H1 (cell line): ENCODE data around the gene TBC1D3B. TPM values are rescaled to one million over a fixed set of nuclear protein-coding genes. Genes with fewer than 3 reads are reported as not detected.

Experiments used
- CTCF ChIA-PET: fragments of 300-600 bp; sonication (Branson Sonifier 250); formaldehyde crosslinking; loops from one replicate; lab custom pipeline; 2021; ENCODE audit not compliant: partially characterized antibody; lab: Charles Lee
- POLR2A ChIA-PET: fragments of 300-600 bp; sonication (Branson Sonifier 250); formaldehyde crosslinking; loops from one replicate; lab custom pipeline; 2021; ENCODE audit warnings: inconsistent platforms; ENCODE audit not compliant: partially characterized antibody; lab: Charles Lee
- DNase-seq, 2 experiments: peaks; one replicate each; pipeline versions ENCODE4 v3.0.0 to v3.0.0-alpha.2; 2010 to 2022; ENCODE audit warnings: low spot score in 2 of 2, low read depth in 1 of 2, mixed read lengths in 1 of 2
- FAIRE-seq: peaks from 2 replicates; lab custom pipeline; 2011; peaks lifted over from hg19 to GRCh38; lab: Jason Lieb, UNC
- H2AFZ ChIP-seq: 2 replicates; pipeline ENCODE4 v1.8.1; 2012; ENCODE audit warnings: low read length, inconsistent platforms
- H2AK5ac ChIP-seq: 2 replicates; pipeline ENCODE4 v1.6.1; 2013; ENCODE audit warnings: low read depth, low read length
- H2BK120ac ChIP-seq: replicated peaks from 2 replicates; pipeline ENCODE3; 2013; ENCODE audit warnings: low read depth, low read length, inconsistent platforms
- H2BK12ac ChIP-seq: 2 replicates; pipeline ENCODE4 v1.6.1; 2013; ENCODE audit warnings: low read depth, low read length
- H2BK15ac ChIP-seq: 2 replicates; pipeline ENCODE4 v1.6.1; 2013; ENCODE audit warnings: low read length
- H2BK20ac ChIP-seq: 2 replicates; pipeline ENCODE4 v1.6.1; 2013; ENCODE audit warnings: low read length
- H2BK5ac ChIP-seq: 2 replicates; pipeline ENCODE4 v1.6.1; 2013; ENCODE audit warnings: low read depth, low read length
- H3K14ac ChIP-seq: 2 replicates; pipeline ENCODE4 v1.6.1; 2013; ENCODE audit warnings: inconsistent platforms; ENCODE audit not compliant: insufficient read length
- H3K18ac ChIP-seq: 2 replicates; pipeline ENCODE4 v1.6.1; 2013; ENCODE audit warnings: low read length; ENCODE audit errors: extremely low read depth
- H3K23ac ChIP-seq: 2 replicates; pipeline ENCODE4 v1.6.1; 2013; ENCODE audit warnings: inconsistent platforms; ENCODE audit not compliant: insufficient read length
- H3K23me2 ChIP-seq: 2 replicates; pipeline ENCODE4 v1.6.1; 2013; ENCODE audit warnings: low read depth, low read length
- H3K27ac ChIP-seq: 2 replicates; pipeline ENCODE4 v1.6.1; 2011; ENCODE audit warnings: low read depth, low read length, inconsistent platforms
- H3K27me3 ChIP-seq, 4 experiments: replicated peaks in 1 of 4; 1 replicate in 1 of 4; 2 replicates in 3 of 4; pipeline versions ENCODE4 v1.6.1 to v1.8.1; 2011 to 2013; ENCODE audit warnings: low read length in 3 of 4, mild to moderate bottlenecking in 3 of 4, inconsistent platforms in 2 of 4, mixed read lengths in 2 of 4, moderate library complexity in 1 of 4; ENCODE audit not compliant: control insufficient read depth in 3 of 4, insufficient read depth in 3 of 4; ENCODE audit errors: extremely low read depth in 1 of 4
- H3K36me3 ChIP-seq, 4 experiments: 2 replicates each; pipeline versions ENCODE4 v1.6.1 to v1.8.1; 2011 to 2013; ENCODE audit warnings: mild to moderate bottlenecking in 4 of 4, low read length in 3 of 4, moderate library complexity in 2 of 4, control low read depth in 1 of 4, inconsistent platforms in 1 of 4; ENCODE audit not compliant: insufficient read depth in 4 of 4, control insufficient read depth in 2 of 4
- H3K4ac ChIP-seq: replicated peaks from 2 replicates; pipeline ENCODE3; 2013; ENCODE audit warnings: low read length, low read depth, mixed read lengths, inconsistent platforms; ENCODE audit not compliant: insufficient read length
- H3K4me1 ChIP-seq, 4 experiments: replicated peaks in 1 of 4; 1 replicate in 1 of 4; 2 replicates in 3 of 4; pipeline versions ENCODE4 v1.6.1 to v1.8.1; 2011 to 2013; ENCODE audit warnings: low read length in 3 of 4, inconsistent platforms in 2 of 4, mixed read lengths in 1 of 4; ENCODE audit not compliant: insufficient read depth in 4 of 4, control insufficient read depth in 3 of 4
- H3K4me2 ChIP-seq, 2 experiments: 2 replicates each; pipeline versions ENCODE4 v1.6.1 to v1.8.1; 2011 to 2013; ENCODE audit warnings: low read depth in 2 of 2, low read length in 2 of 2, control low read depth in 1 of 2, inconsistent platforms in 1 of 2, mild to moderate bottlenecking in 1 of 2; ENCODE audit not compliant: insufficient read depth in 1 of 2
- H3K4me3 ChIP-seq, 4 experiments: fragments of 200-600, 300-600 bp in 1 of 4; sonication (generic), shearing (Covaris generic), sonication (Bioruptor Twin) in 1 of 4; 2 replicates each; pipeline versions ENCODE4 v1.5.1 to v1.8.1; 2011 to 2016; ENCODE audit warnings: low read length in 4 of 4, low read depth in 3 of 4, control low read depth in 2 of 4, inconsistent platforms in 2 of 4, mild to moderate bottlenecking in 2 of 4, mixed read lengths in 1 of 4, moderate library complexity in 1 of 4; ENCODE audit not compliant: insufficient read depth in 2 of 4; ENCODE audit errors: extremely low read depth in 1 of 4
- H3K56ac ChIP-seq: replicated peaks from 2 replicates; pipeline ENCODE3; 2013; ENCODE audit warnings: low read depth, mild to moderate bottlenecking, mixed read lengths, low read length, inconsistent platforms; ENCODE audit not compliant: insufficient read length
- H3K79me1 ChIP-seq: 2 replicates; pipeline ENCODE4 v1.6.1; 2013; ENCODE audit warnings: low read depth, low read length, control low read depth
- H3K79me2 ChIP-seq, 2 experiments: 2 replicates each; pipeline versions ENCODE4 v1.6.1 to v1.8.1; 2012 to 2013; ENCODE audit warnings: low read length in 2 of 2, mild to moderate bottlenecking in 2 of 2, inconsistent platforms in 1 of 2; ENCODE audit not compliant: insufficient read depth in 2 of 2, control insufficient read depth in 1 of 2
- H3K9ac ChIP-seq, 4 experiments: replicated peaks in 1 of 4; 1 replicate in 1 of 4; 2 replicates in 3 of 4; pipeline versions ENCODE4 v1.6.1 to v1.8.1; 2011 to 2013; ENCODE audit warnings: low read depth in 3 of 4, low read length in 3 of 4, control low read depth in 2 of 4, mild to moderate bottlenecking in 2 of 4, moderate library complexity in 2 of 4, inconsistent platforms in 1 of 4; ENCODE audit errors: extremely low read depth in 1 of 4
- H3K9me3 ChIP-seq, 2 experiments: 2 replicates each; pipeline versions ENCODE4 v1.6.1 to v1.8.1; 2012 to 2013; ENCODE audit warnings: mild to moderate bottlenecking in 2 of 2, moderate library complexity in 2 of 2, control low read depth in 1 of 2, inconsistent platforms in 1 of 2, low read depth in 1 of 2, low read length in 1 of 2, mixed read lengths in 1 of 2; ENCODE audit not compliant: insufficient read depth in 2 of 2
- H4K20me1 ChIP-seq, 2 experiments: replicated peaks in 1 of 2; 2 replicates each; pipeline versions ENCODE3 to v1.8.1; 2011 to 2013; ENCODE audit warnings: inconsistent platforms in 2 of 2, low read length in 2 of 2, mild to moderate bottlenecking in 1 of 2; ENCODE audit not compliant: insufficient read depth in 2 of 2, control insufficient read depth in 1 of 2
- H4K5ac ChIP-seq: 2 replicates; pipeline ENCODE4 v1.6.1; 2013; ENCODE audit warnings: low read length, low read depth, mixed read lengths, inconsistent platforms; ENCODE audit not compliant: insufficient read length
- H4K8ac ChIP-seq: 2 replicates; pipeline ENCODE4 v1.8.0; 2013; ENCODE audit warnings: mild to moderate bottlenecking, moderate library complexity, low read length, inconsistent platforms; ENCODE audit not compliant: insufficient read depth; ENCODE audit errors: extremely low read depth
- H4K91ac ChIP-seq: replicated peaks from 2 replicates; pipeline ENCODE3; 2013; ENCODE audit warnings: low read length, mixed read lengths, inconsistent platforms; ENCODE audit not compliant: insufficient read length
- BACH1 ChIP-seq: IDR thresholded peaks from 2 replicates; pipeline ENCODE4 v1.6.1; 2012; ENCODE audit warnings: low read length, improper control_type of control experiment
- BCL11A ChIP-seq, 2 experiments: IDR thresholded peaks; one replicate each; pipeline ENCODE4 v1.6.1; 2011; ENCODE audit warnings: low read depth in 2 of 2, low read length in 2 of 2, mild to moderate bottlenecking in 2 of 2
- E2F6 ChIP-seq: IDR thresholded peaks from 2 replicates; pipeline ENCODE4 v1.6.1; 2012; ENCODE audit warnings: inconsistent platforms
- MAX ChIP-seq: IDR thresholded peaks from 2 replicates; pipeline ENCODE4 v1.6.1; 2012; ENCODE audit warnings: inconsistent platforms
- NRF1 ChIP-seq: IDR thresholded peaks from 2 replicates; pipeline ENCODE4 v1.6.1; 2011; ENCODE audit warnings: mild to moderate bottlenecking, low read depth, low read length, improper control_type of control experiment
- POLR2AphosphoS5 ChIP-seq: IDR thresholded peaks from 2 replicates; pipeline ENCODE4 v1.6.1; 2011; ENCODE audit warnings: low read depth, low read length
- RFX5 ChIP-seq: IDR thresholded peaks from 2 replicates; pipeline ENCODE4 v1.6.1; 2011; ENCODE audit warnings: low read depth, low read length, improper control_type of control experiment, borderline replicate concordance
- SAP30 ChIP-seq: fragments of 300-600 bp; sonication (generic); IDR thresholded peaks from 2 replicates; pipeline ENCODE4 v1.7.1; 2012; ENCODE audit warnings: low read length, moderate library complexity, mild to moderate bottlenecking, inconsistent platforms; ENCODE audit not compliant: insufficient read depth, insufficient replicate concordance
- SIN3A ChIP-seq, 2 experiments: IDR thresholded peaks in 1 of 2; conservative IDR thresholded peaks in 1 of 2; 2 replicates each; pipeline ENCODE4 v1.6.1; 2011 to 2012; ENCODE audit warnings: low read length in 2 of 2, improper control_type of control experiment in 1 of 2, low read depth in 1 of 2, mild to moderate bottlenecking in 1 of 2
- WGBS, 2 experiments: shearing (Covaris generic) in 1 of 2; methylation state at CpG; one replicate each; pipeline versions ENCODE4 v1.1.6 to v1.1.7; 2013 to 2015; ENCODE audit warnings: low lambda C conversion rate in 2 of 2, mixed read lengths in 2 of 2, inconsistent platforms in 1 of 2, low coverage in 1 of 2, missing lambda C conversion rate in 1 of 2; ENCODE audit not compliant: insufficient replicate concordance in 2 of 2, insufficient coverage in 1 of 2, insufficient read length in 1 of 2; ENCODE audit errors: extremely low coverage in 1 of 2, missing lambda C conversion rate in 1 of 2; 5-methylcytosine and 5-hydroxymethylcytosine counted together
- polyA plus RNA-seq, 7 experiments: library from polyadenylated mRNA; depleted of rRNA in 3 of 7; stranded (reverse) in 5 of 7; unstranded in 2 of 7; fragments of >200 nt in 5 of 7; fragments of 200-250 nt in 2 of 7; gene quantifications; 1 replicate in 5 of 7; 2 replicates in 1 of 7; 4 replicates in 1 of 7; pipeline versions ENCODE4 v1.2.1 to v1.2.3, GENCODE V29; 2011 to 2013; ENCODE audit warnings: missing spikeins in 2 of 7, mixed read lengths in 2 of 7
- total RNA-seq: library from RNA; stranded (reverse); fragmentation: NEBNext Ultra II Directional; extraction: Animal tissue kit (Norgen Biotek cat#: 25700); gene quantifications from 2 replicates; pipeline ENCODE4 v1.2.1, GENCODE V29; 2021

Gene TBC1D3B
- total and polyA plus RNA-seq, 2 of the 8 experiments (the other 6 are each of a cell fraction or from before 2014, with no cell fraction given): 0.54 to 6.2 TPM

GRCh38 chr17:36182176-36183000 lies 6.0 kb upstream of the TBC1D3B start:
- H4K20me1 ChIP-seq: peaks cover 0 to 2% of the 10 kb centered on the region in 2 experiments
- peak; percentile 92 for TF ChIP-seq MAX
- TF ChIP-seq SIN3A (conservative IDR thresholded peaks at IDR 0.05 in 1 of 2, IDR thresholded peaks at IDR 0.05 in 1 of 2; ENCODE audit: low read depth in 1 of 2, low read length in 2 of 2): no peak
- no peak for TF ChIP-seq RFX5
- TF ChIP-seq SAP30: no peak
- peak; percentile 78; the same call in 1 of the 2 replicates for TF ChIP-seq E2F6
- TF ChIP-seq POLR2AphosphoS5: no peak
- TF ChIP-seq NRF1: no peak
- TF ChIP-seq BCL11A (IDR thresholded peaks at IDR 0.05; ENCODE audit: low read depth in 2 of 2, low read length in 2 of 2): no peak
- TF ChIP-seq BACH1: no peak

More at GRCh38 chr17:36182176-36183000, 6.0 kb upstream of the TBC1D3B start:
- peak overlapping the region; percentile 61 to 74 for H3K4me2 ChIP-seq
- no peak overlapping the region for H4K5ac ChIP-seq
- no peak overlapping the region for H2BK20ac ChIP-seq
- no peak overlapping the region for H3K56ac ChIP-seq
- peak overlapping the region; percentile 5 for H4K91ac ChIP-seq
- no peak overlapping the region for H2BK120ac ChIP-seq
- no peak overlapping the region for H3K9ac ChIP-seq
- no peak overlapping the region for H3K14ac ChIP-seq
- peaks cover 3 to 24% (median 15%) of the 10 kb centered on the region in 4 experiments for H3K27me3 ChIP-seq
- H2BK5ac ChIP-seq: no peak overlapping the region; the same call in 1 of the 2 replicates
- H3K9me3 ChIP-seq: no peaks in the 10 kb centered on the region
- CTCF ChIA-PET: interaction anchor here (1.8 to 2.2 kb wide), 2 partner anchors 13 to 301 kb away, joined by 9 to 13 read pairs; no protein-coding TSS in a partner anchor
- H2BK12ac ChIP-seq: peak overlapping the region; percentile 6; the same call in 1 of the 2 replicates
- H3K23me2 ChIP-seq: peaks cover 8% of the 10 kb centered on the region; the same call in 1 of the 2 replicates
- whole genome bisulfite sequencing, 2 experiments: 34% methylated on average over 48 of the region's 48 CpGs; no CpG with 5 or more reads in 1 of the 2 experiments
- peak overlapping the region; percentile 81 for H4K8ac ChIP-seq
- H3K4ac ChIP-seq: no peak overlapping the region
- H3K36me3 ChIP-seq: no peaks in the 10 kb centered on the region
- DNase-seq (peak in 1 of 2 experiments; percentile 85), FAIRE-seq (no peak)
- H2AK5ac ChIP-seq: 0 out of 2 replicates have a peak overlapping the region, but pooled peaks have one; percentile 75
- peak overlapping the region; percentile 6 for H2BK15ac ChIP-seq
- peak overlapping the region; percentile 7 for H3K18ac ChIP-seq
- H3K27ac ChIP-seq: no peak overlapping the region
- no peaks in the 10 kb centered on the region for H3K79me1 ChIP-seq
- H3K79me2 ChIP-seq: no peaks in the 10 kb centered on the region
- peak overlapping the region; percentile 38 to 68 (median 46) for H3K4me3 ChIP-seq
- peaks cover 0 to 8% (median 4%) of the 10 kb centered on the region in 4 experiments; a peak in 4 of 7 replicates for H3K4me1 ChIP-seq
- POLR2A ChIA-PET: interaction anchor here (0.6 to 1.4 kb wide), 3 partner anchors 10 to 17 kb away, joined by 3 read pairs; no protein-coding TSS in a partner anchor
- H3K23ac ChIP-seq: no peak overlapping the region
- H2AFZ ChIP-seq: peak overlapping the region; percentile 68; the same call in 1 of the 2 replicates
